DOHH2 (cell line): ENCODE measurements around the gene FARSA.

Source experiments
- CTCF ChIP-seq: fragments of 200-600 bp; sonication (generic); IDR thresholded peaks from one replicate; pipeline ENCODE4 v1.5.1; 2014; ENCODE audit warnings: antibody characterized with exemption, mild to moderate bottlenecking, low read depth, low read length; ENCODE audit not compliant: poor library complexity, severe bottlenecking
- EZH2phosphoT487 ChIP-seq: fragments of 200-600 bp; sonication (generic); IDR thresholded peaks from 2 replicates; pipeline ENCODE4 v1.6.1; 2017; ENCODE audit warnings: borderline replicate concordance, mild to moderate bottlenecking, antibody characterized with exemption, low read length, moderate library complexity, mixed read lengths

- no peak for TF ChIP-seq CTCF
- no peak for TF ChIP-seq EZH2phosphoT487
Observed at GRCh38 chr19:12939975-12940423, 6.5 kb upstream of the FARSA start.
